Middle frontal gyrus (tissue), 1 donor: ENCODE data around the gene RBM11.
A peak's percentile ranks its signal among the peaks of the same experiment; 100 is the strongest.
"Not testable (repeated sequence)": the region's sequence is repeated elsewhere in the genome, so short reads cannot be mapped to it uniquely, and the experiment has no call there.

Experiments used
- DNase-seq: peaks from one replicate; pipeline ENCODE4 v3.0.0-alpha.2; 2015; ENCODE audit warnings: low spot score; ENCODE audit errors: extremely low spot score

Gene RBM11

GRCh38 chr21:14215971-14216641, at the start of gene RBM11:
Gene RBM11 (plus strand): TSS chr21:14216157. CDS start chr21:14216187, 30 bp downstream.
- peak; percentile 51 for DNase-seq

GRCh38 chr21:14166463-14167223, 49.3 kb upstream of the RBM11 start:
- not testable (repeated sequence) for DNase-seq

GRCh38 chr21:14206222-14206621, 9.7 kb upstream of the RBM11 start:
- DNase-seq, result no peak

- no peak for DNase-seq
Measured at GRCh38 chr21:14210738-14211137, 5.2 kb upstream of the RBM11 start, which contains the start of gene LIPI. Gene LIPI (minus strand): TSS chr21:14210955. CDS start chr21:14210845, 110 bp downstream.

- no peak for DNase-seq
Measured at GRCh38 chr21:14213164-14213563, 2.8 kb upstream of the RBM11 start.

- no peak for DNase-seq
Measured at GRCh38 chr21:14223365-14223764, 7.4 kb downstream of the RBM11 start.

GRCh38 chr21:14229399-14229798, 13.4 kb downstream of the RBM11 start:
- DNase-seq, result no peak

GRCh38 chr21:14235101-14235500, 19.1 kb downstream of the RBM11 start:
- DNase-seq, result no peak

- no peak for DNase-seq
Measured at GRCh38 chr21:14236180-14236579, 20.2 kb downstream of the RBM11 start.

- no peak for DNase-seq
Measured at GRCh38 chr21:14239281-14239680, 23.3 kb downstream of the RBM11 start.

GRCh38 chr21:14241297-14241696, 25.3 kb downstream of the RBM11 start:
- DNase-seq, result no peak

- no peak for DNase-seq
Measured at GRCh38 chr21:14243461-14243860, 27.5 kb downstream of the RBM11 start.

GRCh38 chr21:14243874-14244273, 27.9 kb downstream of the RBM11 start:
- no peak for DNase-seq

GRCh38 chr21:14244911-14245310, 29.0 kb downstream of the RBM11 start:
- no peak for DNase-seq

GRCh38 chr21:14245711-14246110, 29.8 kb downstream of the RBM11 start:
- no peak for DNase-seq

GRCh38 chr21:14251336-14251735, 35.4 kb downstream of the RBM11 start:
- DNase-seq, result no peak

GRCh38 chr21:14259747-14260146, 43.8 kb downstream of the RBM11 start:
- peak; percentile 19 for DNase-seq

- DNase-seq, result no peak
Measured at GRCh38 chr21:14260174-14260764, 44.3 kb downstream of the RBM11 start.

GRCh38 chr21:14262039-14262438, 46.1 kb downstream of the RBM11 start:
- DNase-seq, result no peak

- no peak for DNase-seq
Measured at GRCh38 chr21:14263879-14264278, 47.9 kb downstream of the RBM11 start.

- no peak for DNase-seq
Measured at GRCh38 chr21:14265023-14265422, 49.1 kb downstream of the RBM11 start.

- no peak for DNase-seq
Measured at GRCh38 chr21:14267076-14267475, 51.1 kb downstream of the RBM11 start.
